Measurements from ENCODE around the gene GATAD2A. TPM values are rescaled to one million over a fixed set of nuclear protein-coding genes. Genes with fewer than 3 reads are reported as not detected.

GATAD2A gene
- total and polyA plus RNA-seq, 7 donors, result 18.5 to 138 (median 30.2) TPM

- peaks cover 0 to 29% (median 19%) of the 10 kb centered on the region in 4 donors for H3K4me1 ChIP-seq
- TF ChIP-seq CTCF (IDR thresholded peaks at IDR 0.05) (no peak), EP300 (IDR thresholded peaks at IDR 0.05) (no peak), POLR2A (IDR thresholded peaks at IDR 0.05) (no peak), POLR2AphosphoS5 (IDR thresholded peaks at IDR 0.05) (no peak)
Measured at GRCh38 chr19:19416280-19416679, 10.8 kb downstream of the GATAD2A start.

GRCh38 chr19:19417046-19417445 is 11.6 kb downstream of the GATAD2A start:
- peaks cover 0 to 32% (median 22%) of the 10 kb centered on the region in 4 donors for H3K4me1 ChIP-seq
- 87 to 88% methylated on average over 5 of the region's 5 CpGs for WGBS, 2 donors

More at GRCh38 chr19:19416280-19416679, 10.8 kb downstream of the GATAD2A start:
- 93 to 97% methylated on average over 1 of the region's 1 CpG for WGBS, 2 donors
- no peak for DNase-seq
- H3K4me3 ChIP-seq, result no peak overlapping the region
- H3K9me3 ChIP-seq, result no peaks in the 10 kb centered on the region
- H3K27ac ChIP-seq, result no peak overlapping the region
- intact Hi-C loops (cut with DNase I), result no loop called here
- no peaks in the 10 kb centered on the region for H3K27me3 ChIP-seq
- H3K36me3 ChIP-seq, result no peaks in the 10 kb centered on the region

GRCh38 chr19:19417628-19418245 is 12.3 kb downstream of the GATAD2A start:
- H3K27ac ChIP-seq, result no peak overlapping the region
- H3K27me3 ChIP-seq, result no peaks in the 10 kb centered on the region
- peaks cover 0 to 34% (median 22%) of the 10 kb centered on the region in 4 donors for H3K4me1 ChIP-seq
- WGBS, 2 donors, result 83 to 84% methylated on average over 10 of the region's 10 CpGs
- DNase-seq, result no peak
- no peak overlapping the region for H3K4me3 ChIP-seq
- H3K9me3 ChIP-seq, result no peaks in the 10 kb centered on the region
- TF ChIP-seq POLR2AphosphoS5 (IDR thresholded peaks at IDR 0.05) (no peak), POLR2A (IDR thresholded peaks at IDR 0.05) (no peak), CTCF (IDR thresholded peaks at IDR 0.05) (no peak), EP300 (IDR thresholded peaks at IDR 0.05) (no peak)
- H3K36me3 ChIP-seq, result no peaks in the 10 kb centered on the region
- intact Hi-C loops (cut with DNase I), result no loop called here

More at GRCh38 chr19:19417046-19417445, 11.6 kb downstream of the GATAD2A start:
- Histone ChIP-seq H3K9me3 (no peaks in the 10 kb centered on the region), H3K27me3 (no peaks in the 10 kb centered on the region), H3K4me3 (no peak overlapping the region), H3K27ac (no peak overlapping the region), H3K36me3 (no peaks in the 10 kb centered on the region)
- no peak for DNase-seq
- intact Hi-C loops (cut with DNase I), result no loop called here
- TF ChIP-seq CTCF (IDR thresholded peaks at IDR 0.05), result no peak
- no peak for TF ChIP-seq POLR2AphosphoS5 (IDR thresholded peaks at IDR 0.05)
- no peak for TF ChIP-seq POLR2A (IDR thresholded peaks at IDR 0.05)
- TF ChIP-seq EP300 (IDR thresholded peaks at IDR 0.05), result no peak

- WGBS, 2 donors, result 48 to 79% methylated on average over 8 of the region's 8 CpGs
- Histone ChIP-seq H3K4me1 (peaks cover 0 to 34% (median 22%) of the 10 kb centered on the region in 4 donors), H3K27me3 (no peaks in the 10 kb centered on the region), H3K27ac (no peak overlapping the region), H3K4me3 (no peak overlapping the region), H3K9me3 (no peaks in the 10 kb centered on the region), H3K36me3 (no peaks in the 10 kb centered on the region)
- TF ChIP-seq POLR2AphosphoS5 (IDR thresholded peaks at IDR 0.05), result no peak
- no peak for TF ChIP-seq POLR2A (IDR thresholded peaks at IDR 0.05)
- TF ChIP-seq EP300 (IDR thresholded peaks at IDR 0.05), result no peak
- TF ChIP-seq CTCF (IDR thresholded peaks at IDR 0.05), result no peak
- intact Hi-C loops (cut with DNase I), result no loop called here
- no peak for DNase-seq
Measured at GRCh38 chr19:19418555-19419260, 13.2 kb downstream of the GATAD2A start.

All from sigmoid colon (tissue), 7 donors.